ENCODE results near the gene EHMT1. TPM values are rescaled to one million over a fixed set of nuclear protein-coding genes. Genes with fewer than 3 reads are reported as not detected.
"Not testable (repeated sequence)": the region's sequence is repeated elsewhere in the genome, so short reads cannot be mapped to it uniquely, and the experiment has no call there.

The EHMT1 gene
- total RNA-seq, 1 donor from 2014 or later, result 64.5 TPM

DNA sequence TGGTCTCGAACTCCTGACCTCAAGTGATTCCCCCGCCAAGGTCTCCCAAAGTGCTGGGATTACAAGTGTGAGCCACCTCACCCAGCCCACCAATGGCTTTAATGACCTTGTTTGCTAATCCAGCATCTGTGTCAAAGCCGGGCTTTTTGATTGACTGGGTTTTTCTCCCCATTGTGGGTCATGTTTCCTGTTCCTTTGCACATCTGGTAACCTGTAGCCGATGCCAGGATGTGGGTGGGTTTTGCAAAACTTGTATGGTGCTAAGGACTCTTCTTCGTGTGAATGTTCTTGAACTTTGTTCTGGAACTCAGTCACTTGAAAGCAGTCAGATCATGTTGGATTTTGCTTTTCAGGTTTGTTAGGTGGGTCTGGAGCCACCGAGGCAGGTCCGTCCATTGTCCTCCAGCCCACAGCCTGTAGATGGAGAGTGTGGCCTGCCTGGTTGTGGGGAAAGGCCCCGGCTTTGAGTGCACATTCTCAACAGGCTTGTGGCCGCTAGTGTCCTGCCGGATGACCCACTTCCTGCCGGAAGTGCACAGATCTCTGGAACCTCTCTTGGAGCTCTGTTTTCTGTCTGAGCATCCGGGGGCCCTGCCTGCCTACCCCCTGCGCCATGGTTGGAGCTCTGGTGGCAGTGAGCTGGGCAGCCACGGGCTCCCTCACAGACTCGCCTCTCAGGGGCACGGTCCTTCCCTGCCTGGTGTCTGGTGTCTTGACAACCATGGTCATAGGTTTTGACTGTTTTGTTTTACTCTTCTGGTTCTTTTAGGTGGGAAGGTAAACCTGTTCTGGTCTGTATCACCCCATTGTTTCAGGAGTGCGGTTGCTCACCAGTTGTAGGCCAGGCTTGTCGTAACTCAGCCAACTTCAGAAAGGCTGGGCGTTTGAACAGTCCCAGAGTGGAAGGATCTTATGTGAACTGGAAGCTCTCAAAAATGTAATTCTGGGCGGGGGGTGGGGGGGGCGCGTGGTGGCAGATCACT is 189.2 kb downstream of the EHMT1 start:
- Histone ChIP-seq H3K27ac (ENCODE audit: low read depth, low read length) (no peak overlapping the region), H3K4me3 (ENCODE audit: insufficient read depth, low read depth, low read length) (no peak overlapping the region), H2AFZ (ENCODE audit: low read depth, low read length) (no peak overlapping the region), H3K79me2 (ENCODE audit: insufficient read depth, low read length) (peaks cover 7% of the 10 kb centered on the region), H3K27me3 (ENCODE audit: insufficient read depth, low read length) (no peaks in the 10 kb centered on the region), H3K9me3 (ENCODE audit: insufficient read depth, low read depth, low read length) (no peaks in the 10 kb centered on the region), H3K9ac (ENCODE audit: low read length) (no peak overlapping the region), H3K36me3 (ENCODE audit: insufficient read depth, low read length) (peaks cover 10% of the 10 kb centered on the region), H4K20me1 (ENCODE audit: insufficient read depth, low read length) (peaks cover 17% of the 10 kb centered on the region), H3K4me2 (ENCODE audit: low read length) (no peak overlapping the region), H3K4me1 (ENCODE audit: insufficient read depth, low read length) (no peaks in the 10 kb centered on the region)
- H3K4me1 Mint-ChIP-seq (ENCODE audit: low read depth, unreplicated experiment), result no peaks in the 10 kb centered on the region
- H3K4me3 Mint-ChIP-seq (ENCODE audit: unreplicated experiment), result no peak overlapping the region
- H3K36me3 Mint-ChIP-seq (ENCODE audit: low read depth, unreplicated experiment), result peaks cover 24% of the 10 kb centered on the region
- FAIRE-seq (no peak), DNase-seq (ENCODE audit: low read depth) (no peak)
- no peaks in the 10 kb centered on the region for H3K9me3 Mint-ChIP-seq (ENCODE audit: unreplicated experiment)
- H3K27me3 Mint-ChIP-seq (ENCODE audit: low read depth, unreplicated experiment), result no peaks in the 10 kb centered on the region
- H3K27ac Mint-ChIP-seq (ENCODE audit: unreplicated experiment), result no peak overlapping the region
- no peak for TF ChIP-seq EZH2 (IDR thresholded peaks at IDR 0.05; ENCODE audit: insufficient read depth, low read length)
- TF ChIP-seq, protein P1, sequence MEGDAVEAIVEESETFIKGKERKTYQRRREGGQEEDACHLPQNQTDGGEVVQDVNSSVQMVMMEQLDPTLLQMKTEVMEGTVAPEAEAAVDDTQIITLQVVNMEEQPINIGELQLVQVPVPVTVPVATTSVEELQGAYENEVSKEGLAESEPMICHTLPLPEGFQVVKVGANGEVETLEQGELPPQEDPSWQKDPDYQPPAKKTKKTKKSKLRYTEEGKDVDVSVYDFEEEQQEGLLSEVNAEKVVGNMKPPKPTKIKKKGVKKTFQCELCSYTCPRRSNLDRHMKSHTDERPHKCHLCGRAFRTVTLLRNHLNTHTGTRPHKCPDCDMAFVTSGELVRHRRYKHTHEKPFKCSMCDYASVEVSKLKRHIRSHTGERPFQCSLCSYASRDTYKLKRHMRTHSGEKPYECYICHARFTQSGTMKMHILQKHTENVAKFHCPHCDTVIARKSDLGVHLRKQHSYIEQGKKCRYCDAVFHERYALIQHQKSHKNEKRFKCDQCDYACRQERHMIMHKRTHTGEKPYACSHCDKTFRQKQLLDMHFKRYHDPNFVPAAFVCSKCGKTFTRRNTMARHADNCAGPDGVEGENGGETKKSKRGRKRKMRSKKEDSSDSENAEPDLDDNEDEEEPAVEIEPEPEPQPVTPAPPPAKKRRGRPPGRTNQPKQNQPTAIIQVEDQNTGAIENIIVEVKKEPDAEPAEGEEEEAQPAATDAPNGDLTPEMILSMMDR (IDR thresholded peaks at IDR 0.05; ENCODE audit: insufficient read depth, low read depth, low read length), result no peak

DNA sequence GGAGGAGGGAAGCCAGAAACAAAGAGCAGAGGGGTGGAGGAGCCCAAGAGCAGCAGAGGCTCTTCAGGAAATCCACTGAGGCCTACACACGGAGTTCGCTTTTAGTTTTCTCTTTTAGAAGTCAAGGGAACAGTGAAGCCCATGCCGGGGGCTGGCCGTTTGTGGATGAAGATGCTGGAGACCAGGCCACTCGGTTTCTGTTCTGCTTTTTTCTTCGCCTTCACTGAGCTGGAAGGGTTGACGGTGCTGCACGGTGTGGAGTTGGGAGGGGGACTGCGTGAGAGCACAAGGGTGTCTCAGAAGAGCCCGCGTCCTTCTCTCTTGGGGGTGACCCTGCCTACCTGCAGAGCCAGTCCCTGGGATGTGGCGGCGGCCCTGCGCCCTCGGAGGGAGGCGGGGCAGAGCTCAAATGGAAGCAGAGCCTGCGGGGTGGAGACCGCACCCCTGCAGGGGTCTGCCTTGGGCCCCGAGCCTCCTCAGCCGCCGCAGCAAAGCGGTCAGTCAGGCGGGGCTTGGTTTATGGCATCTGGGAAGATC is 190.3 kb downstream of the EHMT1 start:
- Histone ChIP-seq H3K36me3 (ENCODE audit: insufficient read depth, low read length) (peaks cover 4% of the 10 kb centered on the region), H3K27ac (ENCODE audit: low read depth, low read length) (no peak overlapping the region), H3K4me2 (ENCODE audit: low read length) (no peak overlapping the region), H3K27me3 (ENCODE audit: insufficient read depth, low read length) (no peaks in the 10 kb centered on the region), H3K9me3 (ENCODE audit: insufficient read depth, low read depth, low read length) (no peaks in the 10 kb centered on the region), H4K20me1 (ENCODE audit: insufficient read depth, low read length) (peaks cover 17% of the 10 kb centered on the region), H2AFZ (ENCODE audit: low read depth, low read length) (no peak overlapping the region), H3K79me2 (ENCODE audit: insufficient read depth, low read length) (peaks cover 7% of the 10 kb centered on the region), H3K9ac (ENCODE audit: low read length) (no peak overlapping the region), H3K4me1 (ENCODE audit: insufficient read depth, low read length) (no peaks in the 10 kb centered on the region), H3K4me3 (ENCODE audit: insufficient read depth, low read depth, low read length) (no peak overlapping the region)
- Mint-ChIP-seq H3K27me3 (ENCODE audit: low read depth, unreplicated experiment) (no peaks in the 10 kb centered on the region), H3K9me3 (ENCODE audit: unreplicated experiment) (no peaks in the 10 kb centered on the region), H3K4me3 (ENCODE audit: unreplicated experiment) (no peak overlapping the region), H3K36me3 (ENCODE audit: low read depth, unreplicated experiment) (peaks cover 18% of the 10 kb centered on the region), H3K4me1 (ENCODE audit: low read depth, unreplicated experiment) (no peaks in the 10 kb centered on the region), H3K27ac (ENCODE audit: unreplicated experiment) (no peak overlapping the region)
- FAIRE-seq (no peak), DNase-seq (ENCODE audit: low read depth) (no peak)
- no peak for TF ChIP-seq EZH2 (IDR thresholded peaks at IDR 0.05; ENCODE audit: insufficient read depth, low read length)
- TF ChIP-seq, protein P1 (IDR thresholded peaks at IDR 0.05; ENCODE audit: insufficient read depth, low read depth, low read length), result no peak

DNA sequence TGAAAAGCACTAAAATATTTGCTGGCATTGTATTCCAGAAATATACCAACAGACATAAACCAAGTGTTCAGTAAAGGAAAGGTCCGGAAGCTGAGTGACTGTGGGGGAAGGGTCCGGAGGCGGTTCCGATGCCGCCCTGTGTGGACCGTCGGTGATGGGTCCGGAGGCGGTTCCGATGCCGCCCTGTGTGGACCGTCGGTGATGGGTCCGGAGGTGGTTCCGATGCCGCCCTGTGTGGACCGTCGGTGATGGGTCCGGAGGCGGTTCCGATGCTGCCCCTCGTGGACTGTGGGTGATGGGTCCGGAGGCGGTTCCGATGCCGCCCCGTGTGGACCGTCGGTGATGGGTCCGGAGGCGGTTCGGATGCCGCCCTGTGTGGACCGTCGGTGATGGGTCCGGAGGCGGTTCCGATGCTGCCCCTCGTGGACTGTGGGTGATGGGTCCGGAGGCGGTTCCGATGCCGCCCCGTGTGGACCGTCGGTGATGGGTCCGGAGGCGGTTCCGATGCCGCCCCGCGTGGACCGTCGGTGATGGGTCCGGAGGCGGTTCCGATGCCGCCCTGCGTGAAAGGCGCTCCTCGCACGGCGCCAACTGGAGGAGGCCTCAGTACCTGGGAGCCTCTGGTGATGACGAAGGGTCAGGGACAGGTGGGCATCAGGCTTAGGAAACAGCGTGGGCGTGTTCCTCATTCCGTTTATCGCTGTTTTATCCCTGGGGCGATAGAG is 191.1 kb downstream of the EHMT1 start:
- not testable (repeated sequence) for H3K27ac ChIP-seq (ENCODE audit: low read depth, low read length); FAIRE-seq; H3K9me3 ChIP-seq (ENCODE audit: insufficient read depth, low read depth, low read length); H2AFZ ChIP-seq (ENCODE audit: low read depth, low read length); H3K9me3 Mint-ChIP-seq (ENCODE audit: unreplicated experiment); H3K27me3 Mint-ChIP-seq (ENCODE audit: low read depth, unreplicated experiment); H3K4me1 Mint-ChIP-seq (ENCODE audit: low read depth, unreplicated experiment); H3K4me3 ChIP-seq (ENCODE audit: insufficient read depth, low read depth, low read length); H3K79me2 ChIP-seq (ENCODE audit: insufficient read depth, low read length); H3K27me3 ChIP-seq (ENCODE audit: insufficient read depth, low read length); H3K4me2 ChIP-seq (ENCODE audit: low read length); H3K4me3 Mint-ChIP-seq (ENCODE audit: unreplicated experiment); H3K36me3 ChIP-seq (ENCODE audit: insufficient read depth, low read length); H3K9ac ChIP-seq (ENCODE audit: low read length); H3K4me1 ChIP-seq (ENCODE audit: insufficient read depth, low read length); DNase-seq (ENCODE audit: low read depth); H3K27ac Mint-ChIP-seq (ENCODE audit: unreplicated experiment)
- peaks cover 14% of the 10 kb centered on the region for H4K20me1 ChIP-seq (ENCODE audit: insufficient read depth, low read length)
- H3K36me3 Mint-ChIP-seq (ENCODE audit: low read depth, unreplicated experiment), result peaks cover 20% of the 10 kb centered on the region

Data from astrocyte (in vitro differentiated cells and primary cell).